HepG2 (cell line): ENCODE measurements around the gene LRPPRC. TPM values are rescaled to one million over a fixed set of nuclear protein-coding genes. Genes with fewer than 3 reads are reported as not detected.

Source experiments
- BCL3 ChIP-seq: sonication (generic); formaldehyde crosslinking; IDR thresholded peaks from 2 replicates; pipeline ENCODE4 v1.5.1; 2020; ENCODE audit warnings: mild to moderate bottlenecking, missing genetic modification reagents, moderate library complexity
- CENPX ChIP-seq: sonication (generic); formaldehyde crosslinking; IDR thresholded peaks from 2 replicates; pipeline ENCODE4 v1.9.0; 2021; ENCODE audit warnings: mild to moderate bottlenecking, missing genetic modification reagents, moderate library complexity
- DR1 ChIP-seq: sonication (generic); formaldehyde crosslinking; IDR thresholded peaks from 2 replicates; pipeline ENCODE4 v1.8.0; 2021; ENCODE audit warnings: mild to moderate bottlenecking, missing genetic modification reagents, inconsistent platforms
- FOXC1 ChIP-seq: sonication (generic); formaldehyde crosslinking; IDR thresholded peaks from 2 replicates; pipeline ENCODE4 v1.8.0; 2022; ENCODE audit warnings: mild to moderate bottlenecking, missing genetic modification reagents, borderline replicate concordance
- GATAD1 ChIP-seq: IDR thresholded peaks from 2 replicates; pipeline ENCODE4 v1.6.1; 2016; ENCODE audit warnings: missing genetic modification reagents, missing compliant biosample characterization
- GMEB1 ChIP-seq: sonication (generic); formaldehyde crosslinking; IDR thresholded peaks from 2 replicates; pipeline ENCODE4 v1.5.1; 2020; ENCODE audit warnings: missing genetic modification reagents, mild to moderate bottlenecking, borderline replicate concordance
- HDAC2 ChIP-seq: sonication (generic); formaldehyde crosslinking; IDR thresholded peaks from 2 replicates; pipeline ENCODE4 v1.4.0; 2020; ENCODE audit warnings: missing genetic modification reagents
- HNRNPH1 ChIP-seq: fragments of 200-400 bp; formaldehyde crosslinking; optimal IDR thresholded peaks from 2 replicates; pipeline ENCODE3; 2017; ENCODE audit warnings: mild to moderate bottlenecking, low read depth, low read length
- JUNB ChIP-seq: sonication (generic); formaldehyde crosslinking; IDR thresholded peaks from 2 replicates; pipeline ENCODE4 v1.8.0; 2022; ENCODE audit warnings: missing genetic modification reagents, mild to moderate bottlenecking, borderline replicate concordance
- MTF2 ChIP-seq: sonication (generic); formaldehyde crosslinking; IDR thresholded peaks from 2 replicates; pipeline ENCODE4 v1.5.0; 2020; ENCODE audit warnings: missing genetic modification reagents, borderline replicate concordance
- SMARCC2 ChIP-seq: fragments of 450-650 bp; IDR thresholded peaks from 2 replicates; pipeline ENCODE4 v1.6.1; 2017; ENCODE audit warnings: antibody characterized with exemption, mild to moderate bottlenecking
- SMYD3 ChIP-seq: sonication (generic); formaldehyde crosslinking; IDR thresholded peaks from 2 replicates; pipeline ENCODE4 v1.8.1; 2023; ENCODE audit warnings: mild to moderate bottlenecking, missing genetic modification reagents
- TBL1XR1 ChIP-seq: fragments of 150-350 bp; IDR thresholded peaks from 2 replicates; pipeline ENCODE4 v1.6.1; 2014; ENCODE audit warnings: borderline replicate concordance, low read length; ENCODE audit not compliant: partially characterized antibody
- ZBED4 ChIP-seq: sonication (generic); formaldehyde crosslinking; IDR thresholded peaks from 2 replicates; pipeline ENCODE4 v1.4.0; 2020; ENCODE audit warnings: missing genetic modification reagents, borderline replicate concordance
- ZBTB44 ChIP-seq: sonication (generic); formaldehyde crosslinking; IDR thresholded peaks from 2 replicates; pipeline ENCODE4 v1.4.0; 2020; ENCODE audit warnings: missing genetic modification reagents
- ZNF121 ChIP-seq: sonication (generic); formaldehyde crosslinking; IDR thresholded peaks from 2 replicates; pipeline ENCODE4 v1.5.0; 2020; ENCODE audit warnings: mild to moderate bottlenecking, missing genetic modification reagents
- ZNF335 ChIP-seq: sonication (generic); formaldehyde crosslinking; IDR thresholded peaks from 2 replicates; pipeline ENCODE4 v1.4.0; 2020; ENCODE audit warnings: missing genetic modification reagents
- ZNF382 ChIP-seq: sonication (generic); formaldehyde crosslinking; IDR thresholded peaks from 2 replicates; pipeline ENCODE4 v1.5.0; 2020; ENCODE audit warnings: missing genetic modification reagents, mild to moderate bottlenecking, borderline replicate concordance
- ZNF513 ChIP-seq: sonication (generic); formaldehyde crosslinking; conservative IDR thresholded peaks from 2 replicates; pipeline ENCODE4 v1.5.0; 2020; ENCODE audit warnings: missing genetic modification reagents
- ZNF749 ChIP-seq: sonication (generic); formaldehyde crosslinking; IDR thresholded peaks from 2 replicates; pipeline ENCODE4 v1.8.0; 2022; ENCODE audit warnings: mild to moderate bottlenecking, missing genetic modification reagents, moderate library complexity, borderline replicate concordance
- ZNF775 ChIP-seq: sonication (generic); formaldehyde crosslinking; IDR thresholded peaks from 2 replicates; pipeline ENCODE4 v1.4.0; 2020; ENCODE audit warnings: missing genetic modification reagents, mild to moderate bottlenecking, moderate library complexity, borderline replicate concordance
- polyA plus RNA-seq, 8 experiments: library from polyadenylated mRNA; depleted of rRNA in 3 of 8; stranded (reverse) in 7 of 8; unstranded in 1 of 8; fragments of >200 nt; fragmentation: Illumina TruSeq in 4 of 8; extraction: Trizol in 4 of 8; gene quantifications; 2 replicates each; pipeline versions ENCODE4 v1.2.1 to v1.2.3, GENCODE V29; 2011 to 2016; ENCODE audit warnings: low read depth in 4 of 8, missing spikeins in 1 of 8, mixed read lengths in 1 of 8; ENCODE audit not compliant: insufficient read depth in 1 of 8
- total RNA-seq, 5 experiments: library from RNA; depleted of rRNA; stranded (reverse); fragments of >200 nt; fragmentation: Illumina TruSeq; extraction: Trizol; gene quantifications; 2 replicates each; pipeline ENCODE4 v1.2.3, GENCODE V29; 2016; ENCODE audit warnings: low read depth in 1 of 5

Gene LRPPRC
- total and polyA plus RNA-seq, 2 of the 13 experiments (the other 11 are each of a cell fraction or from before 2014, with no cell fraction given): 117 to 167 TPM

GRCh38 chr2:44016282-44016681, 20.5 kb upstream of the LRPPRC start (continued):
- no peak for TF ChIP-seq ZNF513
- TF ChIP-seq ZNF749: 0 out of 2 replicates have a peak, but pooled peaks have one; percentile 71
- no peak for TF ChIP-seq CENPX
- no peak for TF ChIP-seq SMARCC2
- peak; percentile 77 for TF ChIP-seq GATAD1
- TF ChIP-seq ZBTB44 (CRISPR knock-in tag): peak; percentile 98
- no peak for TF ChIP-seq HNRNPH1
- peak; percentile 87 for TF ChIP-seq ZBED4 (CRISPR knock-in tag)
- TF ChIP-seq ZNF382 (CRISPR knock-in tag): no peak
- no peak for TF ChIP-seq SMYD3 (CRISPR knock-in tag)
- no peak for TF ChIP-seq FOXC1 (CRISPR knock-in tag)
- peak; percentile 89 for TF ChIP-seq HDAC2
- no peak for TF ChIP-seq GMEB1 (CRISPR knock-in tag)
- no peak for TF ChIP-seq TBL1XR1
- no peak for TF ChIP-seq BCL3
- TF ChIP-seq ZNF335 (CRISPR knock-in tag): peak; percentile 92
- no peak for TF ChIP-seq DR1 (CRISPR knock-in tag)
- peak; percentile 33; the same call in 1 of the 2 replicates for TF ChIP-seq JUNB (CRISPR knock-in tag)
- 0 out of 2 replicates have a peak, but pooled peaks have one; percentile 47 for TF ChIP-seq ZNF775 (CRISPR knock-in tag)
- TF ChIP-seq MTF2 (CRISPR knock-in tag): no peak
- no peak for TF ChIP-seq ZNF121 (CRISPR knock-in tag)
